Activated CD4-positive, alpha-beta T cell treated with anti-CD3 and anti-CD28 coated beads for 1 hour (primary cell): Measurements from ENCODE around the gene KIDINS220.

Experiments used
- DNase-seq: peaks from one replicate; pipeline ENCODE4 v3.0.0-alpha.2; 2020

KIDINS220 gene

GRCh38 chr2:8802741-8803140 lies 34.7 kb downstream of the KIDINS220 start:
- no peak for DNase-seq

DNA sequence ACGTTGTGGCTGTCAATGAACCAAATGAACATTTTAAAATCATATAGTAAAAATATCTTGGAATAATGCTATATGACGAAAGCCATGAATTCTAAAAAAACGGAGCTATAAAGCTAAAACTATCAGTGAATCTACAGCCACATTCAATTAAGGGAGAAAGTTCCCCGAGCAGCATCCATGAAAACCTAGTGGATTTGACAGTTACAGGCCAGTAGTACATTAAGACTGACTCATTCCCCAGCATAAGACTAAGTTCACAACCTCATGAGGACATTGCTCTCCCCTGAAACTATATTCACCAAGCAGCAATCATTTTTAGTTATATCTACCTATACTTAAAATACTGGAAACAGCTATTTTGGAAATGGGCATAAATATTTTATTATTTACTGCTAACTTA lies 36.6 kb downstream of the KIDINS220 start:
- no peak for DNase-seq

GRCh38 chr2:8800218-8800617 lies 37.2 kb downstream of the KIDINS220 start:
- no peak for DNase-seq

- DNase-seq, result no peak
Measured at GRCh38 chr2:8799004-8799403, 38.4 kb downstream of the KIDINS220 start.

- no peak for DNase-seq
Measured at GRCh38 chr2:8798393-8798792, 39.0 kb downstream of the KIDINS220 start.

- DNase-seq, result no peak
Measured at GRCh38 chr2:8797682-8798081, 39.7 kb downstream of the KIDINS220 start.

DNA sequence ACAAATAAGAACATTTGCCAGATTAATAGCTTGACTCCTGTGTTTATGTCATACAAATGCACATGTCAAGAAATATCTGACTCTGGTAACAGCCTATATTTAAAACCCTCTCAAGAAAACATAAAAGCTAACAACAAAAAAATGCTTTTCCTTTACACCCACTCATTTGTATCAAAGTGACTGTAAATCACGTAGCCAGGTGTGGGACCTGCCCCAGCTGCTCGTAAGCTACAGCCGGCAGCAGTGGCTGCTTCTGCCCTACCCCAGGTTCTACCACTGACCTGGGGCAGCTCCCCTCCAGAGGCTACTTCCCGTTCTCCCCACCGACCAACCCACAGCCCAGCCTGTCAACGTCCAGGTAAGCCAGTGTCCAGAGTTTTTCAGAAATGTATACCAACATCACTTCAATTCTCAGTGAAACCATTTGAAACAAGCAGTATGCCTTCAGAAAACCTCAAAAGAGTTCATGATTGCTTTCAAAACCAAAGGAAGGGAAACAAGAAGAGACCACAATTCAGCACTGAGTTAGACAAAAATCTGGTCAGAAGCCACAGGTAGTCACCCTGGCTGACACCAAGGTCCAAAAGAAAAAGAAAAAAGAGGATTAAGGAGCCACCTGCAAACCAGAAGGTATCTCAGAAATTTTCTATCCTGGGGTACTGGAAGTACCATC lies 40.4 kb downstream of the KIDINS220 start:
- no peak for DNase-seq

- DNase-seq, result no peak
Measured at GRCh38 chr2:8796315-8796848, 41.0 kb downstream of the KIDINS220 start.

DNA sequence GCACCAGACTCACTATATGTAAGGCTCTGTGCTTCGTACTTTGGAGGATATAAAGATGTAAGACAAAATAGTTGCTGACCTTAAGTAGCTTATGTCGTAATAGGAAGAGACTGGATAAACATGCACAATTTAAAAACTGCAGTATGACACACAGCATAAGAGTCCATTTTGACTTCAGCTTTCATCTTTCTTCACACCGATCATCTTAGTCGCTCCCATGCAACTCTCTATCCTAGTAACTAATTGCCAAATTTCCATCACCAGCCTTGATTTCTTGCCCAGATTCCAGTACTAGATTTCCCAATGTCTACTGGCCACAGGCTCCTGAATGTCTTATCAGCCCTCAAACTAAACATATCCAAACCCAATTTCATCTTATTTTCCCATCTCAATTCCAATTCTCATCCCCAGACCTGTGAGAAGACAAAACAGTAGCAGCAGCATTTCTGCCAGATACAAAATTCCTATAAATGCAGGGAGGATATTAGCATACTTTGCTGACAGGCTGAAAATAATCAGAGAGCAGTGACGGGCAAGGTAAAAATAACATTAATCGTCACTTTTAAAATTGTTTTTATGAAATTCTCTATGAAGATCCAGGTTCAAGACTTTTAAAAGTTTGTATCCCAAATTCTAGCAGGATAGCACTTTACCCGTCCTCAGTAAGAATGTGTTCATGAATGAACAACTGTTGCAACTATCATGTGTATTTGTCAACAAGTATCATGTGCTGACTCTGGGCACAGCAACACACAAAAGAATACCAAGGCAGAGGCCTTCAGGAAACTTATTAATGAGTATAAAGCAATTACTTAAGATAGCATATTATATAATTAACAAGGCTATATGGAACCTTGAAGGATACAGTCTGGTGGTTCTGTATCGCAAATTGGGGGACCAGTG lies 42.2 kb downstream of the KIDINS220 start:
- DNase-seq, result no peak

DNA sequence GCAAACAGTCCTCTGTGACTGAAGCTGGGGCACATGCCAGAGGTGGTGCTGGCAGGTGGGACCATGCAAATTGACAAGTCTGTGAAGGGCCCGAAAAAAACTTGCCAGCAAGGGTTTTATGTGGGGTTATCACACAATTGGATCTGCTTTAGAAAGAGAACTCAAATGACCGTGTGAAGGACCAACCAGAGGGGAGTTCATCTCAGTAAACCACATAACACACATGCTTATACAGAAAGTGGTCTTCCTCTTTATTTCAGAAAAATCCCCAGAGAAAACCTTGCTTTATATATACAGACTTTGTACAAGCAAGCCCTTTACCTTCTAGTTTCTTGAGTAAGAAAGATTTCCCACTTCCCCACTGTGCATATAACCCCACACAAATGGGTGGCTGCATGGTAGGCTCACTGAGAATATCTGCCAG lies 46.7 kb downstream of the KIDINS220 start:
- no peak for DNase-seq

DNA sequence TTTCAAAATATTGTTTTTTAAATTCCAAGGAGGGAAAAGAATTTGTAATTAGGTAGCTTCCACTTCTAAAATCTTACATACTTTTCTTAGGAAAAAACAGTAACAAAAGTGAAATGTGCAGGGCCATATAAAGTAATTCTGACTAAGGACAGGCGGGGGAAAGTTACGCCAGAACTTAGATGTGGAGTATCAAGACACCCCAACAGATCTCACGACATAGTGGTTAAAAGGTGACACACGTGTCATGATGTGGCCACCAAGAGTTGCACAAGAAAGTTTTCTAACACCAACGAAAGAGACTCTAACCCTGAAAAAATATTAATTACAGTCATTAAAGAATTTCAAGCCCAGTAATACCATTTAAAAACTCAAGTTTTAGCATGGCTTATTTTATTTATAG lies 51.0 kb downstream of the KIDINS220 start:
- DNase-seq, result no peak

DNA sequence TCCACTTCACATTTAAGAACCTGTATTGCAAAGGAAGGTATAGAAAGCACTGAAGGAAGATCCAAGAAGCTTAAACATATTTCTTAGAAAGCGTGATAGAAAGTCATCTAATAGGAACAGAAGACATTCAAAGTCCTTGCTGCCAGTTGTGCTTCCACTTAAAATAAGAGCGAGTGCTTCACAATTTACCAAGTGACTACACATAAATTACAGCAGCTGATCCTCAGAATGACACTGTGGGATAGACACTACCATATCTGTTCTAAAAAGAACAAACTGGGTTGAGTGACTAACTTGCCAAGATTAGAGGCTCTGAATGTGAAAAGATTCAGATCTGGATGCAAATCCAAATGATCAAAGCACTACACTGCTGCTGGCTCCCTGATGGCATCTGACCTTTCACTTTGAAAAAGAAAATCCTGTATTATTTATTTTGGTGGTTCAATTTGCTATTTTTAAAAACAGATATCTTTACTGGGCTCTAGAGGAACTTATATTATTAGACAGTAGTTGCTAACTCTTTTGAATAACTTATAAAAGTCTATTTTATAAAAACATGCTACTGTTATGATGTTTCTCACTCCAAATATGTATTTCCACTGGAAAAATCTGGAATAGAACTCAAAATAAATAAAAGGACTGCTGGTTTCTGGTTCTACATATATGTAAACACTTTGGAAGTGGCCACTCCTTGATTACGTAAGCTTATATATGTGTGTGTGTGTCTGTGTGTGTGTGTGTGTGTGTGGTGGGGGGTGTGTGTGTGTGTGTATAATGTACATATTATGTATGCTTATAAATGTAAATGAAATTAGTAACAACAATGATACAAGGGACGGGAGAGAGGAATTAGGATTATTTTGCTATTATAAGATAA lies 57.4 kb downstream of the KIDINS220 start:
- DNase-seq, result no peak

- DNase-seq, result no peak
Measured at GRCh38 chr2:8774371-8774770, 63.0 kb downstream of the KIDINS220 start.

DNA sequence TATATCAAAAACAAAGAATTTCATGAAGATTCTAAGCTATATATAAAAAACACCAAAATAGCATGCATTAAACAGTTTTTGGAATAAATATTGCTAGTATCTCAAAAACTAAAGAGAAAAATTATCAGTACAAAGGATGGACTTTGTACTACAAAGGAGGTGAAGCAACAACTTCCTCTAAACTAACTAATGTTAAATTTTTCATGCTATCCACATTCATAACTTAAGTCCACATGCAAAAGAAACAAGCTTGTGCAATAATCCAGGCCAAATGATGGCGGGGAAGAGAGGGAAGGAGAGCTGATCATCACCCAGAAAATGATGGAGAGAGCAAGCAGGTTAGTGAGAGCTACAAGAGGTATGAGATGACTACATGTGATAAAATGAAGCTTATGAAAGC lies 70.1 kb downstream of the KIDINS220 start:
- DNase-seq, result no peak

- DNase-seq, result no peak
Measured at GRCh38 chr2:8761529-8762164, 75.8 kb downstream of the KIDINS220 start.

DNA sequence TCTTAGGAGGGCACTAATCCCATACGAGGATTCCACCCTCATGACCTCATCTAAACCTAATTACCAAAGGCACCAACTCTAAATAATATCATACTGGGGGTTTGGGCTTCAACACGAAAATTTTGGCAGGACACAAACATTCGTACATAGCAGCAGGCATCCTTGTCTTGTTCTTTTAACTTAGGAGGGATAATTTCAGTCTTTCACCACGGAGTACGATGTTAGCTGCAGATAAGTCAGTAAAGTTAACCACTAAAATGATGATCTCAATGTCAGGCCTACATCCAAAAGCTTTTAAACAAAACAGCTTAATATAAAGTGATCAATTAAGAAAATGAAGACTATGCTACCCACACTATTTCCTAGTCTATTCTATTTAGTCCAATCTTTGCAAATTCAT lies 80.7 kb downstream of the KIDINS220 start:
- DNase-seq, result no peak

DNA sequence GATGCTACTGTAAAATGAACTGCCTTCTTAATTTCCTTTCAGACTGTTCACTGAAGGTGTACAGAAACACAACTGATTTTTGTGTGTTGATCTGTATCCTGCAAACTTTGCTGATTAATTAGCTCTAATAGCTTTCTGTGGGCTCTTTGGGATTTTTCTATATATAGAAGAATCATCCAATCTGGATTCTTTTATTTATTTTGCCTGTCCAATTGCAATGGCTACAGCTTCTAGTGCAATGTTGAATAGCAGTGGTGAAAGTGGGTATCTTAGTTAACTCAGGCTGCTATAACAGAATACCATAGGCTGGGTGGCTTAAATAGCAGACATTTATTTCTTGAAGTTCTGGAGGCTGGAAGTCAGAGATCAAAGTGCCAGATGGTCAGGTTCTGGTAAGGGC lies 81.2 kb downstream of the KIDINS220 start:
- no peak for DNase-seq

DNA sequence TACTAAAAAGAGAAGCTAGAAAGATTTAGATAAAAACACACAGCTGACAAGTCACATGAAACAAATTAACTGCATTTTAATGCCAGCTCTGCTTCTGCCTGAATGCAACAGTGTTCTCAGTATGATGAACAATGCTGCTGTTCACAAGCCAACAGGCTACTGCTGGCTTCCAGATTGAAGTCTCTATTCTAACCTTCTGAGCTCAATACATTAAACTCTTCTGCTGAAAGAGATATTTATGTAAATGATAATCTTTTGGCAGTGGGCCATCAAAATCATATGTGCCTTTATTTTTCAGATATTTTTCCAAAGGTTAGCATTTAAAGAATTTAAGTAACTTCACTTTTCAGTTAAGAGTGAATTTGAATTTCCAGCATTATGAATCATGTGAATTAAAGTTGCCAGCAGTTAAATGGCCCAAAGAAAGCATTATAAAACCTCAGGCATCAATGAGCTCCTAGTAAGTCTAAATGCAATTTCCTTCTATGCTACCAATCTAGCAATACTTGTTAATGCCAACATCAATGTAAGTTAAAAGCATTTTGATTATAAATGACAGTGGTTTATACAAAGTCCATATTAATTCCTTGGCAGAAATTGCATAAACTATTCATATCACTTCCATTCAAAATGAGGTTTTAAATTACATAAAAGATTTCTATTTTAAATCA lies 83.2 kb downstream of the KIDINS220 start:
- no peak for DNase-seq

- DNase-seq, result no peak
Measured at GRCh38 chr2:8753609-8754008, 83.8 kb downstream of the KIDINS220 start.

DNA sequence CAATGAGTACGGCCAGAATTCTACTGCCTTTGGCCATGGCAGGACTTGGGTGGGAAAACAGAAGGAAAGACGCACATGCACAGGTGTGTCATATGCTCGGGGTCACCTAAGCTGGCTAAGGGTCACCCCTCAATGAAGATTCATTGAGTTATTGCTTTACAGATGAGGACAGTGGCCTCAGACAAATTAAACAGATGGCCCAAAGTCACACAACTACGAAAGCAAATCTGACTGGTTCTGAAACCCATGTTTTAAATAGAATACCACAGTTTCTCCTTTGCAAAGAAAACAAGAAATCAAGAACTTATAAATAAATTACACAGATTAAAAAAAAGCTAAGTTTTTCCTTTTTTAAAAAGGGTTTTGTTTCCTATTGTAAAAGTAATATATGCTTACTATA lies 85.0 kb downstream of the KIDINS220 start:
- DNase-seq, result no peak

GRCh38 chr2:8750221-8750620 lies 87.2 kb downstream of the KIDINS220 start:
- no peak for DNase-seq

- no peak for DNase-seq
Measured at GRCh38 chr2:8743261-8743660, 94.2 kb downstream of the KIDINS220 start.
